Hematopoietic multipotent progenitor cell treated with erythropoietin and hydrocortisone succinate and interleukin-3 and kit ligand, for 17 days (in vitro differentiated cells): ENCODE results near the gene PBX1.
A peak's percentile ranks its signal among the peaks of the same experiment; 100 is the strongest.

Source experiments
- DNase-seq: peaks from one replicate; pipeline ENCODE4 v3.0.0-alpha.2; 2015; ENCODE audit warnings: low spot score

The PBX1 gene

DNA sequence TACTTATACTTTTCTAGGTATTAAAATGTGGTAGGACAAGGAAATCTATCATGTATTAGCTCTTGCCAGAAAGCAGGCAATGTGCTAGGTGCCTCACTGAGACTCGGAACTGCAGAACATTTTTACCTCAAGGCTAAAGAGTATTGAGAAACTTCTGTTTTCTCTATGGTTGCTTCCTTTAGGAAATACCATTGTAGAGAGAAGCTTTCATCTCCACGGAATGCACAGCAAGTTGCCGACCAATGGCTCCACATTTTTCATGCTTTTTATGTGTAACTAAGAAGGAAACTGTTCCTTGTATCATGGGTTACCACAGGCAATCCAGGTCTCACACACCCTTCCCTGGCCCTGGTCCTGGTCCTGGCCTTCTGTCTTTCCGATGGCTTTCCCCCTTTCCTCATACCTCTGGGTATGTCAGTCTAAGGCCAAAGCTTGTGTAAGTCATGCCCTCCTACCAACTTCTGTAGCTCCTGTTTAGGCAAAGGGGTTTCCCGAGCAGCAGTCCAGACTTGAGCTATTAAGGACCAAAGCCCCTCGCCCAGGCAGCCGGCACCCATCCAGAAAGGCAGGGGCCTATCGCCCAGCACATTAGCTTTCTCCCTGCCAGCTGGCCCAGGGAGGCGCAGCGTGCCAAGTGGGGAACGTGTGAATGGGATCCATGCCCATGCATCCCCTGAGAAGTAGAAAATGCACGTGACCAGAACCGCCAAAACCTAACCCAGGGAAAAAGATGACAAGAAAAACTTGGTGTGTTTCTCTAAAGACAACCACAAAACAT lies 225.0 kb downstream of the PBX1 start:
- DNase-seq, result no peak

DNA sequence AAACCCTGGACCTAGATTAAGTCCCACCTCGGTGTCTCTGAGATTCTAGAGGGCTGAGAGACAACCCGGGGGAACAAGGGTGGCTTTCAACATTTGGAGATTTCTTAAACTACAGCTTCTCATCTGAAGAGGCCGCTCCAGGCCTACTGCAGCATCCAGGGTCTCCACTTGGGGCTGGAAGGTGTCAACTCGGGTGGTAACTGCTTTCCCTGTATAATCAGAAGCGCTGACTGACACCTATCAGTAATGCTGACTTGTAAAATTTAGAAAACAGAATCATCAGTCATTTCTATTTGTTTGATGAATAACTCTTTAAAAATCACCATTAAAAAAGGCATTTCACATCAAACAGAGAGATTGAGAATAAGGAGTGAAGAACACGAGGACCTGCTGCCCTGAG lies 226.0 kb downstream of the PBX1 start:
- DNase-seq, result no peak

DNA sequence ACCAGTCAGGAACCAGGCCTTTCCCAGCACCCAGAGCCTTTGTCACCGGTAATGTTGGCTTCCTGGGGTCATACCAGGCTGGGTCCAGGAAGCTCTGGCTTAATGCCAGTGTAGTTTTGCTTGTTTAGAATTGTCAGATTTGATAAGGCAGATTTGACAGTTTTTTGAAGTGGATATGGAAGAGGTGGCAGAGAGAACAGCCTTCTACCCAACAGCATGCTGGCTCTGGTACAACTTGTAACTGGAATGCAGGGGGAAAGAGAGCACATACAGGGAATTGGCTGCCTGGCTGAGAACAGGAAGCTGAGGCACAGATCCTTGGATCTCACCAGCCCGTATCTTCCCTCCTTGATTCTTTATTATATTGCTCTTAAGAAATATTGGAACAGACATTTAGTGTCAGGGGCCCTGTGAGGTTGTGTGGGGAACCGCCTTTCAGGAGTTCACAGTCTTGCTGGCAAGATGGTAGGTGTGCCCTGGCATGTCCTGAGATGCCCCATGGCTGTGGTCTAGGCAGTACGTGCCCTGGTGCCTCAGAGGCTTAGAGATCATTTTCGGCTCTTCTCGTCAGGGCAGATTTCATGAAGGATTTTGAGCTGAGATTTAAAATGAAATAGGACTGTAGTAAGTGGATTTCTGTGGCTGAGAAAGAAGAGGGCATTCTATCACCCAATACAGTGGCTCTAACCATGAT lies 227.0 kb downstream of the PBX1 start:
- DNase-seq, result no peak

DNA sequence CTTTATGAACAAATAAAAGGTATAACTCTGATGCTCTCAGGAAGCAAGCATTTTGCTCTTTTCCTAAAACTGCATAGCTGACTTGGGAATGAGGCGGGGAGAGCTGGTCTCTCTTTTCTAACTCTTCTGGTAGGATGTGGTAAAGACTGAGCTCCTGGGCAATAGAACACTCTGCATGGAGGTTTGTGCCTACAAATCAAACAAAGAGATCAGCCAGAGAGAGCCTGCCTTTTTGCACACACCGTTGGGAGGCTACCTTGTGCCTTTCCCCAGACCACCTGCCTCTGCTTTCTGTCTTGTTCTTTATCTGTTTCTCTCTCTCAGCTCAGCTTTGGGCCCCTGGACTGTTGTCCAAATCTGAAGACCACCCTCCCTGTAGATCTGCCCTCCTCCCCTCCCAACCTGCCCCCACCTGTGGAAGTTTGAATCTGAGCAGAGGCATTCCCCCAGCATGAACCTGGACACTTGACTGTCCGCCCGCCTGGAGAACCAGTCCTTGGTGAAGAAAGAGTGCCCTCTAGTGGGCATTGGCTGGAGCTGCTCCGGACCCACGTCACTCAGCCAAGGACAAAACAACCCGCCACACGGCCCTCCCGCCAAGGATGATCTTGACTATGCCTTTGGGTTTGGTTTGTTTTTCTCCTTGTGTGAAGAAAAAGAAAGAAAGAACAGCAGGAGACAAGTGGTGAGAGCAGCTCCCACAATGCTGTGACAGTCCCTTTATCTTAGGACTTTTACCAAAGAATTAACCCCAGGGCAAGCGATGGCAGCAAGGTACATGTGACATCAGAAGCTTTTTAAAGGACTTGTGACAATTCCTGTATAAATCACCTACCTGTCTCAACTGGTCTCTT lies 228.2 kb downstream of the PBX1 start:
- peak; percentile 64 for DNase-seq

DNA sequence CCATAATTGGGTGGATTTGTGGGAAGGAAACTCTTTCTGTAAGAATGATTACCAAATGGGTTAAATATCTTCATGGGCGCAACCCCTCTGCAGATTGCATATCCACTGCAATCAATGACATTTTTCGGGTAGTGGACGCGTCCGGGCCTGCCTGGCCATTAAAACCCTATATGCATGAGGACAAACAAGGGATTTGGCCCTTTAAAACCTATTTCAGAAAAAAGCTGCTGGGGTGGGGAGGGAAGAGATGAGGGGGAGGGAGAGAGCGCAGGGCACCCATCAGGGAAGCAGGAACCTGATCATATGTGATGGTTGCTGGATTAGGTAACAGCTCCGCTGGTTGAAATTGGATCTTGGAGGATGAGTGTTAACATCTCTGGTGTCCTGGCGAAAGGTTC lies 228.8 kb downstream of the PBX1 start:
- no peak for DNase-seq

DNA sequence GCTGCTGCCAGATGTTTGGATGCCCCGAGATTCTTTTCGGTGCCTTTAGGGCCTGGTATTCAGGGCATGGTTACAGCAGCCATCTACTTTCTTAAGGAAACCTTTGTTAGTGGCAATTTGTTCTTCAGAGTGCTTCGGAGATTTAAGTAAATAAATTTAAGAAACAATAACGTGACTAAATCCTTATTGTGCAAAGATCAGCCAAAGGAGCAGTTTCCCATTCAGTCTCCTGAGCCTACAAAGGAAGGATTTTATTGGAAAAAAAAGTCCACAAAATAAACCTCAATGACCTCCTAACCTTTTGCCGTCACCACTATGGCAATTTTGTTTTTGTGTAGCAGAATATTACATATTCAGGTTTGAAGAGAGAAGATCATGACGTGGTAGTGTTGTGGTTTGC lies 231.1 kb downstream of the PBX1 start:
- no peak for DNase-seq

DNA sequence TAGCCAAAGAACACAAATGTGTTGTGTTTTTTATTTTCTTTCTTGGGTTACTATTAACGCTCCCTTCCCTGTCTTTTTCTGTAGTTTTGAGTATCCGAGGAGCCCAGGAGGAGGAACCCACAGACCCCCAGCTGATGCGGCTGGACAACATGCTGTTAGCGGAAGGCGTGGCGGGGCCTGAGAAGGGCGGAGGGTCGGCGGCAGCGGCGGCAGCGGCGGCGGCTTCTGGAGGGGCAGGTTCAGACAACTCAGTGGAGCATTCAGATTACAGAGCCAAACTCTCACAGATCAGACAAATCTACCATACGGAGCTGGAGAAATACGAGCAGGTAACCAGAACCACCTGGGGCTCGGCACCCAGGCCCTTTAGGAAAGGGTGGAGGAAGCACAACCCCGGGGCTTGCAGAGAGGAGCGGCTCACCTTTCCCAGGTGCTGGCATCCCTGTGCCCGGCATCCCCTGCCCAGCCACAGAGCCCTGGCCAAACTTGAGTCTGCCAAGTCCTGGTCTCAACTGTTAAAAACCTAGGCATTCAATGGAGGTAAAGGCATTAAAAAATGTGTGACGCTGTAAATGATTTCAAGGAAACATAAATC lies 233.5 kb downstream of the PBX1 start:
- DNase-seq, result no peak

DNA sequence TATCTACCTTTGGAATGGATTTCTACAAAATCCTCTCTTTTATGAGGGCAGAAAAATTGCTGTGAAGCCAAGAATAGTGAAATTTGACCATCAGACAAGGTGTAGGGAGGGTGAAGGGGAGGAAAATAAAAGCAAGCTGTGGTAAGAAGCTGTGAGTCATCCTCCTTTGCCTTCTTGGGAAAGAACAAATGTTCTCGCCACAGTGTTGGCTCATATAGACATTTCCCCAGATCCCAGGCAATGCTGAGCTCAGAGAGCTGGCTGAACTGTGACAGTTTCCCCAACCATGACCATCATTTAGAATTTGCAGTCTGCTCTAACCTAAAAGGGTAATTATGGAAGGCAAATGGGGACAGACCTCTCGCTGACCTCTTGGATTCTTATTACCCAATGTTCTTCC lies 235.4 kb downstream of the PBX1 start:
- DNase-seq, result no peak

DNA sequence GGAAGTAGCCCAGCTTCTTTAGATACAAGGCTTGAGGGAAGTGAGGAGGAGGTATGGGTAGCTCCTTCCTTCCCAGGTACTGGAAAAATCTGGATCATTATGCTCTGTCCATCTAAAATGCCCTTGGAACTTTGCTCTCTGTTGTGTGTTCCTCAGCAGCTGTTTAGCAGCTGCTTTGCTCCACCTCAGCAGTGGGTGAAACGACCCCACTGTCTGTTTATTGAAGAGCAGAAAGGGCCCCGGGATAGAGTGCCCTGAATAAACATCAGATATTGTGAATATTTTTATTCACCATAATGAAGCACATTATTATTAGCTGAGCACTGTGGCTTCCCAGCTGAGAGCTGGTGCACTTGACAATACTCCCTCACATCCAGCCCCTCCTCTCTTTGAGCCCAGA lies 237.9 kb downstream of the PBX1 start:
- DNase-seq, result no peak

DNA sequence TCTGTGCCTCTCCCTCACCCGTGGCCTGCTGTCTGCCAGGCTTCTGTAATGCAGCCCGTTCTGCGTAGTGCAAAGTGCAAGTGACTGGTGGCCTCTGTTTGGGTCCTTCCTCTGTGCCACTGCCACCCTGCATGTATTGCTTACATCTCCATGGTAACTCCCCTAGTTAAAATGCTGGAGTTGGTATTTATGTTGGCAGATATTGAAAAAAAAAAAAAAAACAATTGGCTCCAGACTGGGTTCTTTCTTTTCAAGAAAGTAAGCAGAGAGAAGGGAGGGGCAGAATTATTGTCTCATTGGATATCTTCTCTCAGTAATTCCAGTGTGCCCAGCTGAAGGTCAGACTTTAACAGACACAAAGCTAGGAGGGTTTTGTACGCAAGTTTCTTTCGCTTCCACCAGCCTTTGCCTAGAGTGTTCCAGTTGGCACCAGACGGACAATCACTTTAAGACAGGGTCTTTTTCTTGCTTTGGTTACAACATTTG lies 242.3 kb downstream of the PBX1 start:
- DNase-seq, result no peak

DNA sequence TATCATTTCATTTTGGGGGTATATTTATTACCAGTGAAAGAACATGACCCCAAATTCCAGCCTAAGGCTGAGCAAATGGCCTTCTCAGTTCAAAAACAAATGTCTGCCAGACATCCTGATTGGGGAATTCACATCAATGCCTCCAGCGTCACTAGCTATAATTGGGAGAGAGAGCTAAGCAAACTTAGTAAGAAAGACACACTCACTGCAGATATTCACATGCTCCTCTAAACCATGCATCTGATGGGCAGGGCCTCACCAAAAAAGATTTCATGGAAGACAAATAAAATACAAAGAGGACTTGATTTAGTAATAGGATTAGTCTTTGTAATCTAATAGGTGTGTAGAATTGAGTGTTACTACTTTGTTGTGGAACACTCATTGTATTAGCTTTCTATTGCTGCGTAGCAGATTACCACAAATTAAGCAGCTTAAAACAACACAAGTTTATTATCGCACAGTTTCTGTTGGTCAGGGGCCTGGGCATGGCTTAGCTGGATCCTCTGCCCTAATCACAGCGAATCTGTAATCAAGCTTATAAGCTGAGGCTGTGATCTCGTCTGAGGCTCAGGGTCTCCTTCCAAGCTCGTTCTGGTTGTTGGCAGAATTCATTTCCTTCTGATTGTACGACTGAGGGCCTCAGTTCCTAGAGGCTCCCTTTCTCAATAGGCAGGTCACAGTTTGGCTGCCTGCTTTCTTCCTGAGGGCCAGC lies 243.0 kb downstream of the PBX1 start:
- DNase-seq, result no peak

DNA sequence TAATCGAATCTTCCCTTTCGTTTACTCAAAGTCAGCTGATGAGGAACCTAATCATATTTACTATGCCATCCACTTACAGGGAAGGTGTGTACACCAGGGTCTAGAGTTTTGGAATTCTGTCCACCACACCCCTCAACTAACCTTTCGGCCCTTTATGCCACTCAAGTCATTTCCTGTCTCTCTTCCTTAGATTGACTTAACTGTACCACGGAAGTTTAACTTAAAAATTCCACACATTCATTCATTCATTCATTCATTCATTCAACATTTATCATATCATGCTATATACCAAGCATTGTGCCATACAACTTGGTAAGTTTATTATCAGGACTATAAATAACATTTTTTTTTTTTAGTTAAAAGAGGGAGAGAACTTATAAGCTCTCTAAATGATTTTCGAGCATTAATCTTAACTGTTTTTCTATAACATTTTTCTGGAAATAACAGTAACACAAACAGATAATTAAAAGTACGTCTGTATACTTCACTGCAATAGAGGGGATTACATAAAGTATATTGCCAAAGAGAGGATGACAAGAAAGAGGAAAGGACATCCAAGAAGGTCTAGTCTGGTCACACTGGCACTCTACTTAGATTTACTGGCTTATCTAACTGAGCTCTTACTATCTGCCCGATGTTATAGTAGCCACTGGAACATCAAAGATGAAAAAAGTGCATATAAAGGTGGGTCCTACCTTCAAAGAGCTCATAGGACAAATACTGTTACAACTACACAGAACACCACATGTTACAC lies 243.7 kb downstream of the PBX1 start:
- no peak for DNase-seq

DNA sequence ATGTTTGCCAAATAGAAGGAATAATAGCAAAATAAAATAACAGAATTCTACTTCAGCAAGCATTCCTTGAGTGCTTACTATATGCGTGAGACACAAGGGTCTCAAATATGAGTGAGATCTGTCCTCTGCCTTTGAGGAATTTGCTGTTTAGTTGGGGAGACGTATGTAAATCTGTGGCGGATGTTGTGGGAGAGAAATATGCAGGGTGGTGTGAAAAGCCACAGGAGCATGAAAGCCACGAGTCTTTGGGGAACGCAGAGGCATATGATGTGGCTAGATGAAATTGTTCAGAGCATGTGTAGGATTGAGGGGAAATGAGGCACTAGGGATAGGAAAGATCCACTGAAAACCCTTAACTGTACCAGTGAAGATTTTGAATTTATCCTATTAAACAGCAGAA lies 244.4 kb downstream of the PBX1 start:
- no peak for DNase-seq

DNA sequence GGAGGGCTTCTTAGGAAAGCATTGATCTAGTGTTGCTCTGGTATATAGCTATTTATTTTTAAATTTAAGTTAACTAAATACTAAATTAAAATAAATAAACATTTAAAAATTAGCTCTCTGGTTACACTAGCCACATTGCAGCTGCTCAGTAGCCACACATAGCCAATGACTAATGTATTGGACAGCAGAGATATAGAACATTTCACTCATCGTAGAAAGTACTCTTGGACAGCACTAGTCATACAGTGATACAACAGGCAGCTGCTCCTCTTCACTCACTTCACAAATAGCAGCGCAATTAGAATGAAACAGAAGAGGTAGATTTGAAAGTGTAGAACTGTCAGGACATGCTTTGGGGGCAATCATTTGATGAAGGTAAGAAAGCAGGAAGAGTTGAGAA lies 245.4 kb downstream of the PBX1 start:
- DNase-seq, result no peak

DNA sequence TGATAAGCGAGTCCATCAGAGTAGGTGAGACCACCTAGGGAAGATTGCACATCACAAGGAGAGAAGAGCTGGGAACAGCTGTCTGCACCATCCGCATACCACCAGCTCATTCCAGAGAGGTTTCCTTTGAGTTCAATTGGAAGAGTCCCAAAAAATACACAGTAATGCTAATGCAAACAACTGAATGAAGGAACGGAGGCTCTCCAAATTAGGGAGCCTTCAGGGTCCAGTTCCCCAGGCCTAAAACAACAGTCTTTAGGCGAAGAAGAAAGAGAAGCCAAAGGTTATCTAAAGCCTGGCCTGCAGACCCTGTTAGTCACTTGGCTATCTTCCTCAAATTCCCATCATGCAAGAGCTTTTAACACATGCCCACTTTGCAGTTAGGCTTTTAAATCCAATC lies 246.4 kb downstream of the PBX1 start:
- DNase-seq, result no peak

DNA sequence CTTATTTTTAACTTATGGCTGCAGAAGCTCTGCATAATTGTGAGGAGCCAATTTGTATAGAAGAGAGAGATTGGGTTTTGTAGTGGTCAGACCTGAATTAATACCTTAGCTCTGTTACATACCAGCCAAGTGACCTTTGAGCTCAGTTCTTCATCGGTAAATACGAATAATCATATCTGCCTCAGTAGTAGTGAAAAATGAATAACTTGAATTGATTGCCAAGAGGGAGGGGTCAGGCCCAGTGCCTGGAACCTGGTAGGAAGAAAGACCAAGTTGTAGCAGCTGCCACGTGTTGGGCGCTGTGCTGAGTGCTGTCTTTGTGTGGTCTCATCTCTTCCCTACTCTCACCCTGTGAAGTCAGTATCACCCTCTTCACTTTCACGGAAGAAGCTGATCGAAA lies 247.5 kb downstream of the PBX1 start:
- no peak for DNase-seq

DNA sequence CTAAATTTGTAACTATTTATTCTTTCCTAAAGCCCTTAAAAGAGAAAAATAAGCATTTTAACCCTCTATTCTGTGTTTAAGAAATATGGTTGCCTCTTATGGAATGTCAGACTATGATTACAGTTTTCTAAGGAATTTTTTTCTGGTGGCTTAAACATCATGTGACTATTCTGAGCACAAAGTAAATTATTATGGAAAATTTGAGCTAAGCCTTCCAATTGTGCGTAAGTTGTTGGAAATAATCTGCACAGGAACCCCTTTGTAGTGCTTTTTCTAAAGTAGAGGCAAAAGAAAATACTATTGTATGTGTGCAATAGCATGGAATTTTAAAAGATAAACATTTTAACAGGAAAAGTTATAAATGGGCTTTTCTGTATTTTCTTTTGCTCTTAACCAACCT lies 254.8 kb downstream of the PBX1 start:
- DNase-seq, result no peak

DNA sequence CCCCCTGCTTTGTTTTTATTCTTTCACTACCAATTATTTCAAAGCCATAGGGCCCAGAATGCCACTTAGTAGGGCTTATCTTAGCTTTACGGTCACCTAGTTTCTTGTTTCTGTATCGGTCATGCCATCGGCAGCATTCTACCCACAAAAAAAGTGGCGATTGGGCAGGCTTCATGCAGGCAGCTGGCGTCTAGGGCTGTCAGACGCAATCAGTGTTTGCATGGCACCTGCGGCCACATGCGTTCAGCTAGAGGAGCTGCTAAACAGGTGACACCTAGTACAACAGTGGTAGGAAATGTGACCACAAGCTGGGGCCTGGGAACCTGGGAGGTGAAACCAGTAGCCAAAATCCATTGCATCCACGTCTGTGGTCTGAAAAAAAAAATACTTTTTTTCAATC lies 262.7 kb downstream of the PBX1 start:
- DNase-seq, result no peak

DNA sequence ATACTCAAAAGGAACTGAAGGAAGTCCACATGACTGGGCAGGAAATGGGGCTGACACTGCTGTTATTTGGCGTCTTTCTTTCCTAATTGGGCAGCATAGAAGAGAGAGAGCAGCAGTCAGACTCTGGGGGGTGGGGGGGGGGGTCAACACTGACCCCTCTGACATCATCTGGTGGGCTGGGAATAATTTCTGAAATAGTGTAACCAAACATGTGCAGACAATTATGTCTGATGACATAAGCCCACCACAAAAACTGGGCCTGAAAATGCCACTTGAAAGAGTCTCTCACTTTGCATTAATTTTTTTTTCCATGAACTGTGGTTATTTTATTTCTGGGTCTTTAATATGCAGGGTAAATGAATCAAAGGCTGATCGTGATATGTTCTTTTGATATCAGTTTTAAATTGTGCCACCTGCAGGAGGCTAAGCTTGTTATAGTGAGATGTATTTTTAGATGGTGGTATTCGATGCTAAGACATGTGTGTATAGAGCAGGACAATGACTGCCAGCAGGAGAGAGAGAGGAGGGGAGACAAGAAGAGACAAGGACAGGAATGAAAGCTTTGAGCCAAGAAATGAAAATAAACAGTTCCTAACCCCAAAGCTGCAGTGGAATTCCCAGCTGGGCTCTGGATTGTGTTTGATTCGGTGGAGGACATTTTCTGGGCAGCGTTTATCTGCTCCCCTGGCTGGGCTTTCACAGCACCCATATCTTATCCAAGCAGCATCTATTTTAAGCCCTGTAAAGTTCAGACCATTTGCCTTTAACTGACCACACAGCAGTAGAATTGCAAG lies 264.7 kb downstream of the PBX1 start:
- DNase-seq, result no peak

DNA sequence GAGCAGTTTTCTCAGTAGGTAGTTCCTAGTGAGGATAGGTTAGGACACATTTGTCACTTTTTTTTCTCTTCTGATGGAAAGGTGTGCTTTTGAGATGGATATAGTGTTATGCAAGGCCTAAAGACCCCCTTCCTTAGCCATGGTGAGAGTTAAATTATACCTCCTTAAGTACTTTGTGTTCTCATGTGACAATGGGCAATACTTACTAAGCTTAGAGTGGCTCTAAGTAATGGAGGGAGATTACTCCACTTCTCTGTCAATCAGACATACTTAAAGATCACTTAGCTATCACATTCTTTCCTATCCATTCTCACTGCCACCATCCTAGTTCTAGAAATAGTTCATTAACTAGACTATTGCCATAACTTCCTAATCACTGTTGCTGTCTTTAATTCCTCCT lies 265.6 kb downstream of the PBX1 start:
- DNase-seq, result no peak
